Measurements from ENCODE around the gene TIMP3.
A peak's percentile ranks its signal among the peaks of the same experiment; 100 is the strongest.
"Not testable (repeated sequence)": the region's sequence is repeated elsewhere in the genome, so short reads cannot be mapped to it uniquely, and the experiment has no call there.

TIMP3 gene

GRCh38 chr22:32801537-32802236, at the start of gene TIMP3:
Gene TIMP3 (plus strand): TSS chr22:32801705. CDS start chr22:32802002, 297 bp downstream.
- DNase-seq, result peak in 1 of 2 donors; percentile 3

GRCh38 chr22:32752326-32752725, 49.2 kb upstream of the TIMP3 start:
- no peak for DNase-seq

DNA sequence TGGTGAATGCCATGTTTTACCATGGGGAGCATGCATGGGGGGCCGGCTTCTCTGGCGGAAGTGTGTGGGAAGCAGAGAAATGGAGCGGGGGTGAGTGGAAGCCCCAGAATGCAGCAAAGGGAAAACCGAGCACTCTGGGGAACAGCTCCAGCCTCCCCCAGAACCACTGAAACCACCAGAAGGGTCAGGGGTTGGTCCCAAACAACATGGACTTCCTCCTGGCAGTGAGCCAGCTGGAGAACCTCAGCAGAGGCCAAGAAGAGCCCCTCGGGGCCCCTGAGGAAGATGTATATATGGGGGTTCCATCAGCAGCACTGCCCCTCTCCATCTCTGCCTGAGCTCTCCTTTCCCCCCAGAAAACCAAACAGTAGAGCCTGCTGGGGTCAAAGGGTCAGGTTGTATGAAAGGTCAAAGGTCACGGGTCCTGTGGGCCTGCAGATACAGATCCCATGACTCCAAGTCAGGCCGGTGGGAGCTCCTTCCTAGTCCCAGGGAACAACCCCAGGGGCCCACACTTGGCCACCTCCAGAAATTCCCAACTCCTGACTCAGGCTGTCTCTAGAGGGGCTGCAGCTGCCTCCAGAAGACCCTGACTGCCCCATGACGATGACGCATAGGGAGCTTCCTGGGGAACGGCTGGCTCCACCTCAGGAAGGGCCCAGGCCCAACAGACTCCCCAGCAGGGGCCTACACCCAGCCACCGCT, 48.5 kb upstream of the TIMP3 start:
- DNase-seq, result no peak

- no peak for DNase-seq
These were observed 47.9 kb upstream of the TIMP3 start for GRCh38 chr22:32753591-32753990.

DNA sequence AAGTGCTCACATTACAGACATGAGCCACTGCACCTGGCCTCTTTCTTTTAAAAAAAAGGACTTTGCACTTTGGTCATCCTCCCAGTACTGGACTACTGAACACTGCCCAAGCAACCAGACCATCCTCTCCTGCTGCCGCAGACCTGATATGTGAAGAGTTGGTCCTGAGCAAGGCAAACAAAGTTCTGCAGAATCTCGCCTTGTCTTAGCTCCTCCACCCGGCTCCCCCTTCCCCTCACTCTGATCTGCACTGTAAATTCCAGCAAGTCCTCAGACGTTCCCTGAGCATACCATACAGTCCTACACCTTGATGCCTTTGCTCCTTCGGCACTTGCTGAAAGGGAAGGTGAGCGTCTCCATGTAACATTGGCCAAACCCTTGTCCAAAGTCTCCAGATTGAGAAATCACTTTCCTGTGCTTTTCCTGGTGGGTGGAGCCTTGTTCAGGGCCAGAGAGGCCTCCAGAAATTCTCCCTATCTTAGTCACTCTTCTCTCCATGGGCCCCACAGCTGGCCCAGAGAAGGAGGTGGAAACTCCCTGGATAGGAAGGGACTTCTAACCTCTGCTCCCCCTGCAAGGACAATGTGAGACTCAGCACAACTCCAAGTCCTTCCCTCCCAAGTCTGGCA, 47.0 kb upstream of the TIMP3 start:
- DNase-seq, result no peak

DNA sequence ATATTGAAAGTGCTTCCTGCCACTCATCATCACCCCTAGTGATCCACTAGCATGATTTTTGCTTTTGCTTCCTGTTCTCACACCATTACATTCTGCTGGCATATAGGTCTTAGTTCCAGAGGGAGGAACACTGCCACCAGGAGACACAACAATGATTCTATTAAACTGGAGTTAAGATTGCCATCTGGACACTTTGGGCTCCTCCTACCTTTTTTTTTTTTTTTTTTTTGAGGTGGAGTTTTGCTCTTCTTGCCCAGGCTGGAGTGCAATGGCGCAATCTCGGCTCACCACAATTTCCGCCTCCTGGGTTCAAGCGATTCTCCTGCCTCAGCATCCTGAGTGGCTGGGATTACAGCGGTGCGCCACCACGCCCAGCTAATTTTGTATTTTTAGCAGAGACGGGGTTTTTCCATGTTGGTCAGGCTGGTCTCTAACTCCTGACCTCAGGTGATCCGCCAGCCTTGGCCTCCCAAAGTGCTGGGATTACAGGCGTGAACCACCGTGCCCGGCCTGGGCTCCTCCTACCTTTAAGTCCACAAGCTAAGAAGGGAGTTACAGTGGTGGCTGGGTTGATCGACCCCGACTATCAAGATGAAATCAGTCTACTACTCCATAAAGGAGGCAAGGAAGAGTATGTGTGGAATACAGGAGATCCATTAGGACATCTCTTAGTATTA, 44.3 kb upstream of the TIMP3 start:
- not testable (repeated sequence) for DNase-seq

DNA sequence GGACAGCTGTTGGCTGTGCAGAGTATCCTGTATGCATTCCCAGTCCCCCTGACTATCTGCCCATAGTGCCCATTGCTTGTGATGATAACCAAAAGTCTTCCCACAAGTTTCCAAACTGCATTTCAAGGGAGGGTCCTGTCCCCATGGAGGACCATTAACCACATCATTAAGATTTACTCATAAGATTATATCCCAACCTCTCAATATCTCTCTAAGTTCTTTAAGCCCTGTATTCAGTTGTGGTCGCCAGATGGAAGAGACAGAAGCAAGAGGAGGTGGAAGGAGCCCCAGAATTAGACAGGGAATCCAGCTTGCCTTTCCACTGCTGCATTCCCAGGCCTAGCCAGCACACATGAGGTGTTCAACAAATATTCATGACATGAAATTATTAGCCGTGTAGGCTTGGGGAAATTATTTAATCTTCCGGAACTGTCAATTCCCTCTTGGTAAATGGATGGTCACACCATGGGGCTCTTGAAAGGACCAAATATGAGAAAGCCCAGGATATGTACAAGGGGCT, 42.6 kb upstream of the TIMP3 start:
- DNase-seq, result no peak

- DNase-seq, result no peak
These were observed 41.1 kb upstream of the TIMP3 start for GRCh38 chr22:32760396-32760795.

DNA sequence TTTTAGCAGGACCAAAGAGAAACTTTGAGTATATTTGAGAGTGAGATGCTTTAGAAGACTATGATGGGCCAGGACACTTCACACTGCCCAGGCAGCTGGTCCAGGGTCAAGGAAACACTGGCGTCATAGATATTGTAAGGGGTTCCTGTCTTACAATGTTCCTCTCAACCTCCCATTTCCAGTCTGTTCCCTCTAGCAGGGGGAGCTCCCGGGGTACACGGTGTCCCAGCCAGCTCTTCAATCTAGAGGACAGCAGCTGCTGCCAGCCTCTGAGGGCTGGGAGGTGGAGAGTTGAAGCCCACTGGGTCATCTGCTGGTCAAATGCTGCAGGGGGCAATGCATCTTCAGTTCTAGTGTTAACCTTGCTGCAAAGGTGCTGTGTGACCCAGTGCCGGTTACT, 40.7 kb upstream of the TIMP3 start:
- no peak for DNase-seq

- DNase-seq, result no peak
These were observed 40.1 kb upstream of the TIMP3 start for GRCh38 chr22:32761251-32761903.

- no peak for DNase-seq
These were observed 37.0 kb upstream of the TIMP3 start for GRCh38 chr22:32764330-32765131.

DNA sequence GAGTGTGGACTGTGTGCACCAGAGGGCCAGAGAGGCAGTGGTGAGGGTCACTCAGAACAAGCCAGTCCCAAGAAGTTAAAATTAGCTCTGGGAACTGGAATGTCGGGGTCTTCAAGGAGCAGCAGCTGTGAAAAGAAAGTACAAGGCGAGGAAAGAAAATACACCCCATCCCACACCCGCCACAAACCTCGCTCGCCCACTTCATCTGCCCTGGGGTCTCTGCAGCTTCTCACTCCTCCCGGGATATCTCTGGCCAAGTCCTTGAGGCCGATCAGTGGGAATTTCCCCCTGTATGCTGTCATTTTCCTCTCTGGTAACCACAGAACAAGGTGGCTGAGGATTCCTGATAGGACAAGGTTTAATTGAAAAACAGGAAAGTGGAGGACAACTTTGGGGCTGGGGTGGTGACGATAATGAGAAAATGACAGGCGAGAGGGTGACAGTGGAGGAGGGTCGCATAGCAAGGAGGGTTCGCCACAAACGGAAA, 36.3 kb upstream of the TIMP3 start:
- DNase-seq, result no peak

GRCh38 chr22:32771756-32772155, 29.7 kb upstream of the TIMP3 start:
- no peak for DNase-seq

DNA sequence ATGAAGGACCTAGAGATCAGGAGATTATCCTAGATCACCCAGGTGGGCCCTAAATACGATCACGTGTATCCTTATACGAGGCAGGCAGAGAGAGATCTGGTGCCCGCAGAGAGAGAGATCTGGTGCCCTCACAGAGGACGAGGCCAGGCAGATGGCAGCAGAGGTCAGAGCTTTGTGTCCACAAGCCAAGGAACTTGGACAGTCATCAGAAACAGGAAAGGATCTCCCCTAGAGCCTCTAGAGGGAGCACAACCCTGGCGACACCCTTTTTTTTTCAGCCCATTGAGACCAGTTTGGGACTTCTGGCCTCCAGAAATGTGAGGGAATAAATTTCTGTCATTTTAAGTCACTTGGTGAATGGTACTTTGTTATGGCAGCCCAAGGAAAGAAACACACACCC, 25.5 kb upstream of the TIMP3 start:
- DNase-seq, result no peak

GRCh38 chr22:32776397-32776796, 25.1 kb upstream of the TIMP3 start:
- no peak for DNase-seq

DNA sequence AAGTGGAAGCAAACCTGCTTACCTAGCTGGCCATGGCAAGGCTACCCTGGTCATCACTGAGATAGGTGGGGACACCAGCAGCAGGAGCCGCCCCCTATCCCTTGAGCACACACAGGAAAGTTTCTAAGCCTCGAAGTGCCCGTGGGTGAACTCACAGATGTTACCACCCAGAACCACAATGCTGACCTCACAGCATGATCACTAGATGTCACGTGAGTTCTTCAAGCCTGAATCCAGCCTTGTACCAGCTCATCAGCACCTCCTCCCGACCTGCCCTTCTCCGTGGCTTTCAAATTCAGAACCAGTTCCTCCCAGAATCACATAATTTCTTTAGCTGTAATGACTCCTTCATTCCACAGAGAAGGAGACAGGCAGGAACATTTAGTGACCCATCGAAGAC, 24.7 kb upstream of the TIMP3 start:
- DNase-seq, result no peak

- no peak for DNase-seq
These were observed 23.5 kb upstream of the TIMP3 start for GRCh38 chr22:32777987-32778386.

GRCh38 chr22:32780726-32781310, 20.7 kb upstream of the TIMP3 start:
- DNase-seq, result no peak

DNA sequence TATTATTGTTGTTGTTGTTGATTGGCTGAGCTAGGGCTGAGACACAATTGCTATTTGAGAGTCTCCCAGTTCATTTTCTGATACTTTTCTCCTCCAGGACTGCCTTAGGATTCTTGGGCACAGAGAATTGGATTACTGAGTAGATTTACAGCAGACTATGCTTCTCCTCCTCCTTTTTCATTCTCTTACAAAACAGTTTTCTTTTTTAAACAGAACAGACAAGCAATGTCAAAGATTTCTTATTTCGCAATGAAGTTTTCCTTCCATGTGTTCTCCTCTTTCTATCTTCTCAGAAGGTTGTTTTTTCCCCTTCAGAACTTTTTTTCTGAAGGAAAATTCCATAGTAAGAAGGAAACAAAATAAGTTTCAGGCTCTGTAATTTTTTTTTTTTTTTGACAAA, 19.8 kb upstream of the TIMP3 start:
- DNase-seq, result no peak

- DNase-seq, result no peak
These were observed 16.0 kb upstream of the TIMP3 start for GRCh38 chr22:32785321-32786026.

GRCh38 chr22:32786027-32786418, 15.5 kb upstream of the TIMP3 start:
- no peak for DNase-seq

All from stimulated activated CD4-positive, alpha-beta T cell treated with anti-CD3 and anti-CD28 coated beads, Interleukin-2, amount 100 ng/mL, for 48 hours (primary cell).